HG02610 (cell line): Measurements from ENCODE around the gene SYNPO2L.
A peak's percentile ranks its signal among the peaks of the same experiment; 100 is the strongest.
"Not testable (repeated sequence)": the region's sequence is repeated elsewhere in the genome, so short reads cannot be mapped to it uniquely, and the experiment has no call there.

Source experiments
- ATAC-seq: cut with Tn5 transposase; IDR thresholded peaks from one replicate; pipeline ENCODE4 v1.9.1; 2021; ENCODE audit warnings: mild to moderate bottlenecking, moderate library complexity; ENCODE audit not compliant: unreplicated experiment

SYNPO2L gene

GRCh38 chr10:73625004-73625883, 30.6 kb downstream of the SYNPO2L start:
- peak; percentile 28 for ATAC-seq

DNA sequence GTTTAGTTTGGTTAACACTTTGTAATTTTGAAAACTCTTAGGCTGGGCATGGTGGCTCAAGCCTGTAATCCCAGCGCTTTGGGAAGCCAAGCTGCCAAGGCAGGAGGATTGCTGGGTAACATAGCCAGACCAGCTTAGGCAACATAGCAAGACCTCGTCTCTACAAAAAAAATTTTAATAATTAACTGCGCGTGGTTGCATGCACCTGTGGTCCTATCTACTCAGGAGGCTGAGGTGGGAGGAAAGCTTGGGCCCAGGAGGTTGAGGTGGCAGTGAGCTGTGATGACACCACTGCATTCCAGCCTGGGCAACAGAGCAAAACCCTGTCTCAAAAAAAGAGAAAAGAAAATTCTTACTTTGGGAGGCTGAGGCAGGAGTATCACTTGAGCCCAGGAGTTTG, 32.8 kb downstream of the SYNPO2L start:
- ATAC-seq: no peak

DNA sequence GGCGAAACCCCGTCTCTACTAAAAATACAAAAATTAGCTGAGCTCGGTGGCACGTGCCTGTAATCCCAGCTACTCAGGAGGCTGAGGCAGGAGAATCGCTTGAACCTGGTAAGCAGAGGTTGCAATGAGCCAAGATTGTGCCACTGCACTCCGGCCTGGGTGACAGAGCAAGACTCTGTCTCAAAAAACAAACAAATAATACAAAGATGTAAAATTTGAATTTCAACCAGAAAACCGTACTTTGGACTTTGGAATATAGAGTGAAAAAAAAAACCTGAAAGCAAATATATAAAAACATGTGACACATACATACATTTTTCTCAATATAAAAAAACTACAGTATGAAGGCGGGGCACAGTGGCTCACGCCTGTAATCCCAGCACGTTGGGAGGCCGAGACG, 34.9 kb downstream of the SYNPO2L start:
- ATAC-seq: not testable (repeated sequence)

DNA sequence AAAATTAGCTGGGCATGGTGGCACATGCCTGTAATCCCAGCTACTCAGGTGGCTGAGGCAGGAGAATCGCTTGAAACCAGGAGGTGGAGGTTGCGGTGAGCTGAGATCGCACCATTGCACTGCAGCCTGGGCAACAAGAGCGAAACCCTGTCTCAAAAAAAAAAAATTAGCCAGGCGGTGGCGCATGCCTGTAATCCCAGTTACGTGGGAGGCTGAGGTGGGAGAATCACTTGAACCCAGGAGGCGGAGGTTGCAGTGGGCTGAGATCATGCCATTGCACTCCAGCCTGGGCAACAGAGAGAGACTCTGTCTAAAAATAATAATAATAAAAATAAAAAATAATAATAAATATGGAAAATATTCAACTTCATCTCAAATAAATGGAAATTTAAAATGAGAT, 38.7 kb downstream of the SYNPO2L start:
- not testable (repeated sequence) for ATAC-seq

- ATAC-seq: no peak
Observed at GRCh38 chr10:73614720-73615119, 41.1 kb downstream of the SYNPO2L start.

GRCh38 chr10:73609116-73609515, 46.7 kb downstream of the SYNPO2L start:
- no peak for ATAC-seq

GRCh38 chr10:73601486-73601921, 54.3 kb downstream of the SYNPO2L start:
- ATAC-seq: no peak

DNA sequence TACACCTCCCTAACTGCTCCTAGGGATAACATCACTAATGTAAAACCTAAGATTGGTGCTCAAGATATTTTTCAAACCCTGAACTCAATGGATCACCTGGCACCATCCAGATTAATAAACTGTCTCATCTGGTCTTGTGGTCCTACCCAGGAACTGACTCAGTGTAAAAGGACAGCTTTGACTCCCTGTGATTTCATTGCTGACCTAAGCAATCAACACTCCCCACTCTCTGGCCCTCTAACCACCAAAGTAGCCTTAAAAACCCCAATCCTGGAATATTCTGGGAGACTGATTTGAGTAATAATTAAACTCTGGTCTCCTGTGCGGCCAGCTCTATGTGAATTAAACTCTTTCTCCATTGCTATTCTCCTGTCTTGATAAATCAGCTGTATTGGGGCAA, 58.5 kb downstream of the SYNPO2L start:
- ATAC-seq: no peak
